Sigmoid colon (tissue), 7 donors: ENCODE measurements around the gene ASMTL. TPM values are rescaled to one million over a fixed set of nuclear protein-coding genes. Genes with fewer than 3 reads are reported as not detected.

Source experiments
- DNase-seq: peaks from one replicate; pipeline ENCODE4 v3.0.0-alpha.2; 2019
- H3K27ac ChIP-seq, 4 donors: fragments of 200-600 bp; sonication (generic); one replicate each; pipeline ENCODE4 v1.5.1; 2016 to 2019; ENCODE audit warnings: mild to moderate bottlenecking in 1 of 4
- H3K27me3 ChIP-seq, 3 donors: fragments of 200-600 bp; sonication (generic); one replicate each; pipeline ENCODE4 v1.5.1; 2019; ENCODE audit warnings: mild to moderate bottlenecking in 1 of 3
- H3K36me3 ChIP-seq, 4 donors: fragments of 200-600 bp; sonication (generic); one replicate each; pipeline ENCODE4 v1.5.1; 2016 to 2019
- H3K4me1 ChIP-seq, 4 donors: fragments of 200-600 bp; sonication (generic); one replicate each; pipeline ENCODE4 v1.5.1; 2017 to 2019
- H3K4me3 ChIP-seq, 4 donors: fragments of 200-600 bp; sonication (generic); one replicate each; pipeline ENCODE4 v1.5.1; 2017 to 2019; ENCODE audit warnings: mild to moderate bottlenecking in 2 of 4, moderate library complexity in 1 of 4
- H3K9me3 ChIP-seq, 4 donors: fragments of 200-600 bp in 3 of 4; sonication (generic) in 3 of 4; one replicate each; pipeline versions ENCODE4 v1.5.1 to v1.6.1; 2013 to 2019
- CTCF ChIP-seq, 4 experiments: fragments of 450-650 bp in 3 of 4; fragments of 200-600 bp in 1 of 4; IDR thresholded peaks; one replicate each; pipeline ENCODE4 v1.5.1; 2016 to 2019; ENCODE audit warnings: antibody characterized with exemption in 4 of 4, mild to moderate bottlenecking in 3 of 4, moderate library complexity in 2 of 4
- EP300 ChIP-seq, 4 donors: sonication (generic); formaldehyde crosslinking; IDR thresholded peaks; one replicate each; pipeline ENCODE4 v1.6.1; 2017; ENCODE audit warnings: antibody characterized with exemption in 4 of 4
- POLR2A ChIP-seq, 2 donors: fragments of 450-650 bp; IDR thresholded peaks; one replicate each; pipeline ENCODE4 v1.6.1; 2016; ENCODE audit warnings: antibody characterized with exemption in 2 of 2, mild to moderate bottlenecking in 2 of 2, moderate library complexity in 2 of 2
- POLR2AphosphoS5 ChIP-seq, 4 donors: sonication (generic); formaldehyde crosslinking; IDR thresholded peaks; one replicate each; pipeline ENCODE4 v1.6.1; 2017; ENCODE audit warnings: antibody characterized with exemption in 4 of 4
- WGBS, 2 donors: extraction: QIAGEN DNeasy Blood & Tissue Kit; methylation state at CpG; one replicate each; pipeline ENCODE4 v1.1.7; 2013; 5-methylcytosine and 5-hydroxymethylcytosine counted together
- intact Hi-C: fragments of 100-400 bp; cut with DNase I; formaldehyde crosslinking; loops from one replicate; pipeline ENCODE4 v1.15.1; 2023
- polyA plus RNA-seq, 3 donors: library from polyadenylated mRNA; stranded (reverse); fragments of 200-250 nt; gene quantifications; one replicate each; pipeline ENCODE4 v1.2.3, GENCODE V29; 2013
- total RNA-seq, 4 donors: library from RNA; depleted of rRNA; stranded (reverse); fragments of >200 nt; gene quantifications; one replicate each; pipeline ENCODE4 v1.1.0, GENCODE V29; 2016
- donor health status: healthy with polysubstance abuse.
- donor health status: Bipolar disorder and iron deficiency.
- donor health status: healthy.

Gene ASMTL
- total and polyA plus RNA-seq, 7 donors = 11.8 to 30.6 (median 24.0) TPM

- peak; percentile 49 for DNase-seq
- WGBS, 2 donors = 24 to 26% methylated on average over 20 of the region's 20 CpGs
- Histone ChIP-seq H3K27ac (no peak overlapping the region), H3K4me1 (no peaks in the 10 kb centered on the region), H3K9me3 (no peaks in the 10 kb centered on the region), H3K4me3 (no peak overlapping the region), H3K36me3 (no peaks in the 10 kb centered on the region), H3K27me3 (peaks cover 11 to 70% (median 13%) of the 10 kb centered on the region in 3 donors)
- intact Hi-C loops = no loop called here
- TF ChIP-seq POLR2A (IDR thresholded peaks at IDR 0.05) (no peak), POLR2AphosphoS5 (IDR thresholded peaks at IDR 0.05) (no peak), EP300 (IDR thresholded peaks at IDR 0.05) (no peak), CTCF (IDR thresholded peaks at IDR 0.05) (no peak)
These were observed 14.4 kb upstream of the ASMTL start for GRCh38 chrX:1466971-1467561.

GRCh38 chrX:1466232-1466661 is 13.5 kb upstream of the ASMTL start:
- H3K36me3 ChIP-seq = no peaks in the 10 kb centered on the region
- peak; percentile 56 for DNase-seq
- no peaks in the 10 kb centered on the region for H3K4me1 ChIP-seq
- WGBS, 2 donors = 62 to 78% methylated on average over 36 of the region's 36 CpGs
- peaks cover 11 to 64% (median 13%) of the 10 kb centered on the region in 3 donors for H3K27me3 ChIP-seq
- H3K4me3 ChIP-seq = no peak overlapping the region
- no peak for TF ChIP-seq POLR2AphosphoS5 (IDR thresholded peaks at IDR 0.05)
- TF ChIP-seq CTCF (IDR thresholded peaks at IDR 0.05) = no peak
- TF ChIP-seq POLR2A (IDR thresholded peaks at IDR 0.05) = no peak
- no peak for TF ChIP-seq EP300 (IDR thresholded peaks at IDR 0.05)
- no peak overlapping the region for H3K27ac ChIP-seq
- no peaks in the 10 kb centered on the region for H3K9me3 ChIP-seq
- intact Hi-C loops = no loop called here

- 60 to 81% methylated on average over 75 of the region's 75 CpGs for WGBS, 2 donors
- H3K27me3 ChIP-seq = peaks cover 11 to 60% (median 13%) of the 10 kb centered on the region in 3 donors
- DNase-seq = peak; percentile 57
- H3K36me3 ChIP-seq = no peaks in the 10 kb centered on the region
- TF ChIP-seq POLR2A (IDR thresholded peaks at IDR 0.05) = no peak
- no peak for TF ChIP-seq CTCF (IDR thresholded peaks at IDR 0.05)
- TF ChIP-seq EP300 (IDR thresholded peaks at IDR 0.05) = no peak
- TF ChIP-seq POLR2AphosphoS5 (IDR thresholded peaks at IDR 0.05) = no peak
- H3K9me3 ChIP-seq = no peaks in the 10 kb centered on the region
- no peak overlapping the region for H3K4me3 ChIP-seq
- H3K27ac ChIP-seq = no peak overlapping the region
- intact Hi-C loops = no loop called here
- H3K4me1 ChIP-seq = no peaks in the 10 kb centered on the region
These were observed 12.8 kb upstream of the ASMTL start for GRCh38 chrX:1465286-1466231.

GRCh38 chrX:1464971-1465285 is 12.2 kb upstream of the ASMTL start:
- no peak overlapping the region for H3K27ac ChIP-seq
- no peaks in the 10 kb centered on the region for H3K9me3 ChIP-seq
- H3K4me1 ChIP-seq = no peaks in the 10 kb centered on the region
- H3K36me3 ChIP-seq = no peaks in the 10 kb centered on the region
- no peak for TF ChIP-seq POLR2A (IDR thresholded peaks at IDR 0.05)
- TF ChIP-seq CTCF (IDR thresholded peaks at IDR 0.05) = no peak
- no peak for TF ChIP-seq POLR2AphosphoS5 (IDR thresholded peaks at IDR 0.05)
- no peak for TF ChIP-seq EP300 (IDR thresholded peaks at IDR 0.05)
- H3K4me3 ChIP-seq = no peak overlapping the region
- H3K27me3 ChIP-seq = peaks cover 11 to 55% (median 13%) of the 10 kb centered on the region in 3 donors
- DNase-seq = peak; percentile 29
- intact Hi-C loops = no loop called here
- WGBS, 2 donors = 61 to 76% methylated on average over 12 of the region's 12 CpGs
